Measurements from ENCODE around the gene SAGE1.
"Not testable (repeated sequence)": the region's sequence is repeated elsewhere in the genome, so short reads cannot be mapped to it uniquely, and the experiment has no call there.

SAGE1 gene, protein sequence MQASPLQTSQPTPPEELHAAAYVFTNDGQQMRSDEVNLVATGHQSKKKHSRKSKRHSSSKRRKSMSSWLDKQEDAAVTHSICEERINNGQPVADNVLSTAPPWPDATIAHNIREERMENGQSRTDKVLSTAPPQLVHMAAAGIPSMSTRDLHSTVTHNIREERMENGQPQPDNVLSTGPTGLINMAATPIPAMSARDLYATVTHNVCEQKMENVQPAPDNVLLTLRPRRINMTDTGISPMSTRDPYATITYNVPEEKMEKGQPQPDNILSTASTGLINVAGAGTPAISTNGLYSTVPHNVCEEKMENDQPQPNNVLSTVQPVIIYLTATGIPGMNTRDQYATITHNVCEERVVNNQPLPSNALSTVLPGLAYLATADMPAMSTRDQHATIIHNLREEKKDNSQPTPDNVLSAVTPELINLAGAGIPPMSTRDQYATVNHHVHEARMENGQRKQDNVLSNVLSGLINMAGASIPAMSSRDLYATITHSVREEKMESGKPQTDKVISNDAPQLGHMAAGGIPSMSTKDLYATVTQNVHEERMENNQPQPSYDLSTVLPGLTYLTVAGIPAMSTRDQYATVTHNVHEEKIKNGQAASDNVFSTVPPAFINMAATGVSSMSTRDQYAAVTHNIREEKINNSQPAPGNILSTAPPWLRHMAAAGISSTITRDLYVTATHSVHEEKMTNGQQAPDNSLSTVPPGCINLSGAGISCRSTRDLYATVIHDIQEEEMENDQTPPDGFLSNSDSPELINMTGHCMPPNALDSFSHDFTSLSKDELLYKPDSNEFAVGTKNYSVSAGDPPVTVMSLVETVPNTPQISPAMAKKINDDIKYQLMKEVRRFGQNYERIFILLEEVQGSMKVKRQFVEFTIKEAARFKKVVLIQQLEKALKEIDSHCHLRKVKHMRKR
- total RNA-seq: 0 to 0.35 (median 0) reads per million in 3 donors

DNA sequence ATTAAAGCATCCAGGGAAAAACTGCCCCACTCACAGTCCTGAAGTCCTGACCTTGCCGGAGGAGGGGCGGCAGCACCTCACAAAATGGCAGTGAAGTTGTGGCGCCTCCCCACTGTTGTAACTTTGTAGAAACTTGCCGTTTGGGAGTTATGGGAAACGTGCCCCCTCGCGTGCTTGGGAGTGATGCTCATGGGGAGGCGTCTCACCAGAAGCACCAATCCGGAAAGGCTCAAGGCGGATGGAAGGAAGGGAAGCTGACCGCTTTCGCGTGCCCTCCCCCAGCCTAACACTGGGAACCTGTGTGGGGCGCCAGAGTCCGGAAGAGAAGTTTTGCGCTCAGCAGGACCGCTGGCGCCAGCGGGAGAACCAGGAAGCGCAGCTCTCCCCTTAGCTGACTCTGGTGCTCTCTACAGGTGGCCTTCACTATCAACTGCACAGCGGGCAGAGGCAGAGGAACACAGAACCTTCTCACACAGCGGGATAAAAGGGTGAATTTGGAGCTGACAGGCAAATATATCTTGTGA is at the start of gene SAGE1, which contains the start of gene CT45A10:
TSS of gene SAGE1 (plus strand) at position 423 of the 524 bp plus-strand sequence. CDS start 2,527 bp downstream, outside the sequence.
TSS of gene CT45A10 (minus strand) at position 151 of the 524 bp plus-strand sequence. CDS start 8,100 bp downstream, outside the sequence.
- H3K27me3 ChIP-seq (replicated peaks; ENCODE audit: control insufficient read depth, insufficient read depth, low read length, poor library complexity, severe bottlenecking): no peaks in the 10 kb centered on the region
- DNase-seq: no peak
- H3K4me1 ChIP-seq (ENCODE audit: control insufficient read depth, insufficient read depth, low read length, poor library complexity, severe bottlenecking): no peaks in the 10 kb centered on the region
- no peaks in the 10 kb centered on the region for H3K9me3 ChIP-seq (ENCODE audit: control insufficient read depth, low read length)
- no peak within 1 kb of the TSS for H3K27ac ChIP-seq (ENCODE audit: insufficient read depth, low read length, poor library complexity, severe bottlenecking)
- no peak within 1 kb of the TSS for H3K4me3 ChIP-seq (ENCODE audit: insufficient read depth, low read depth, low read length, poor library complexity, severe bottlenecking)
- H3K36me3 ChIP-seq (ENCODE audit: control insufficient read depth, insufficient read depth, low read length): no peaks in the 10 kb centered on the region

DNA sequence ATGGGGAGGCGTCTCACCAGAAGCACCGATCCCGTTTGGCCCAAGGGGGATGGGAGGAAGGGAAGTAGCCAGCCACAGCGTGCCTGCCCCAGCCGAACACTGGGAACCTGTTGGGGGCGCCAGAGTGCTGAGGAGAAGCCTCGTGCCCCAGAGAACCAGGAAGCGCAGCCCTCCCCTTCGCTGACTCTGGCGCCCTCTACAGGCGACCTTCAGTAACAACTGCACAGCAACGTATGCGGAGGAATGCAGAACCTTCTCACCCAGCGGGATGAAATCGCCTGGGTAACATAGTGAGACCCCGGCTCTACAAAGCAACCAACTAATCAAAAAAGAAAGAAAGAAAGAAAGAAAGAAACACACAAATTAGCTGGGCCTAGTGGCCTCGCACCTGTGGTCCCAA is 39.1 kb upstream of the SAGE1 start, which contains the start of gene CT45A8:
TSS of gene CT45A8 (minus strand) at position 101 of the 400 bp plus-strand sequence. CDS start 3,755 bp downstream, outside the sequence.
- H3K4me3 ChIP-seq (ENCODE audit: insufficient read depth, low read depth, low read length, poor library complexity, severe bottlenecking); H3K9me3 ChIP-seq (ENCODE audit: control insufficient read depth, low read length); H3K36me3 ChIP-seq (ENCODE audit: control insufficient read depth, insufficient read depth, low read length); H3K27ac ChIP-seq (ENCODE audit: insufficient read depth, low read length, poor library complexity, severe bottlenecking); H3K4me1 ChIP-seq (ENCODE audit: control insufficient read depth, insufficient read depth, low read length, poor library complexity, severe bottlenecking); DNase-seq; H3K27me3 ChIP-seq (replicated peaks; ENCODE audit: control insufficient read depth, insufficient read depth, low read length, poor library complexity, severe bottlenecking): not testable (repeated sequence)

DNA sequence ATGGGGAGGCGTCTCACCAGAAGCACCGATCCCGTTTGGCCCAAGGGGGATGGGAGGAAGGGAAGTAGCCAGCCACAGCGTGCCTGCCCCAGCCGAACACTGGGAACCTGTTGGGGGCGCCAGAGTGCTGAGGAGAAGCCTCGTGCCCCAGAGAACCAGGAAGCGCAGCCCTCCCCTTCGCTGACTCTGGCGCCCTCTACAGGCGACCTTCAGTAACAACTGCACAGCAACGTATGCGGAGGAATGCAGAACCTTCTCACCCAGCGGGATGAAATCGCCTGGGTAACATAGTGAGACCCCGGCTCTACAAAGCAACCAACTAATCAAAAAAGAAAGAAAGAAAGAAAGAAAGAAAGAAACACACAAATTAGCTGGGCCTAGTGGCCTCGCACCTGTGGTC is 21.8 kb upstream of the SAGE1 start, which contains the start of gene CT45A9:
TSS of gene CT45A9 (minus strand) at position 101 of the 400 bp plus-strand sequence. CDS start 3,751 bp downstream, outside the sequence.
- not testable (repeated sequence) for DNase-seq; H3K4me1 ChIP-seq (ENCODE audit: control insufficient read depth, insufficient read depth, low read length, poor library complexity, severe bottlenecking); H3K27me3 ChIP-seq (replicated peaks; ENCODE audit: control insufficient read depth, insufficient read depth, low read length, poor library complexity, severe bottlenecking); H3K36me3 ChIP-seq (ENCODE audit: control insufficient read depth, insufficient read depth, low read length); H3K27ac ChIP-seq (ENCODE audit: insufficient read depth, low read length, poor library complexity, severe bottlenecking); H3K4me3 ChIP-seq (ENCODE audit: insufficient read depth, low read depth, low read length, poor library complexity, severe bottlenecking); H3K9me3 ChIP-seq (ENCODE audit: control insufficient read depth, low read length)

- not testable (repeated sequence) for H3K36me3 ChIP-seq (ENCODE audit: control insufficient read depth, insufficient read depth, low read length); H3K9me3 ChIP-seq (ENCODE audit: control insufficient read depth, low read length); H3K4me1 ChIP-seq (ENCODE audit: control insufficient read depth, insufficient read depth, low read length, poor library complexity, severe bottlenecking); H3K27ac ChIP-seq (ENCODE audit: insufficient read depth, low read length, poor library complexity, severe bottlenecking); H3K4me3 ChIP-seq (ENCODE audit: insufficient read depth, low read depth, low read length, poor library complexity, severe bottlenecking); DNase-seq; H3K27me3 ChIP-seq (replicated peaks; ENCODE audit: control insufficient read depth, insufficient read depth, low read length, poor library complexity, severe bottlenecking)
These were observed 10.8 kb upstream of the SAGE1 start for GRCh38 chrX:135882741-135883140.

DNA sequence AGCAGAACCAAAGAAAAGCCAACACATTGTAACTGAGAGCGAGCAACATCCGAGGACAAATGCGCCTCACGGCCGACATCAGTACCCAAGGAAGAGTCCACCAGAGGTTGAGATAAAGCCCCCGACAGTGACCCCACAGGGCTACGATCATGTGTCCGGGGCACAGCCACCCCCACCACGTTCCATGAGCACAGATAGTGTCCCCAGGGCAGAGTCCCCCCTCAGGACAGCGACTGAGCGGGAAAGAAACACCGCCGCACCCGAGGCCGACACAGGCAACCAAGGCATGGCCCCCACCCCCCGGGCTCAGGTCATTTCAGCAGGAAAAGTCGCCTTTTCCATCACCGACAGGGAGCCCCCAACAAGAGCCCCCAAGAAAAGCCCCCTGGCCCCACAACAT is 5.3 kb upstream of the SAGE1 start:
- H3K9me3 ChIP-seq (ENCODE audit: control insufficient read depth, low read length); H3K27ac ChIP-seq (ENCODE audit: insufficient read depth, low read length, poor library complexity, severe bottlenecking); H3K27me3 ChIP-seq (replicated peaks; ENCODE audit: control insufficient read depth, insufficient read depth, low read length, poor library complexity, severe bottlenecking); H3K4me3 ChIP-seq (ENCODE audit: insufficient read depth, low read depth, low read length, poor library complexity, severe bottlenecking); H3K4me1 ChIP-seq (ENCODE audit: control insufficient read depth, insufficient read depth, low read length, poor library complexity, severe bottlenecking); H3K36me3 ChIP-seq (ENCODE audit: control insufficient read depth, insufficient read depth, low read length); DNase-seq: not testable (repeated sequence)

- H3K4me1 ChIP-seq (ENCODE audit: control insufficient read depth, insufficient read depth, low read length, poor library complexity, severe bottlenecking); H3K9me3 ChIP-seq (ENCODE audit: control insufficient read depth, low read length); H3K27ac ChIP-seq (ENCODE audit: insufficient read depth, low read length, poor library complexity, severe bottlenecking); DNase-seq; H3K4me3 ChIP-seq (ENCODE audit: insufficient read depth, low read depth, low read length, poor library complexity, severe bottlenecking); H3K27me3 ChIP-seq (replicated peaks; ENCODE audit: control insufficient read depth, insufficient read depth, low read length, poor library complexity, severe bottlenecking); H3K36me3 ChIP-seq (ENCODE audit: control insufficient read depth, insufficient read depth, low read length): not testable (repeated sequence)
These were observed 4.5 kb upstream of the SAGE1 start for GRCh38 chrX:135888976-135889375.

GRCh38 chrX:135890087-135890585 is 3.4 kb upstream of the SAGE1 start:
- no peak for DNase-seq
- no peak overlapping the region for H3K4me3 ChIP-seq (ENCODE audit: insufficient read depth, low read depth, low read length, poor library complexity, severe bottlenecking)
- no peaks in the 10 kb centered on the region for H3K9me3 ChIP-seq (ENCODE audit: control insufficient read depth, low read length)
- H3K4me1 ChIP-seq (ENCODE audit: control insufficient read depth, insufficient read depth, low read length, poor library complexity, severe bottlenecking): no peaks in the 10 kb centered on the region
- no peak overlapping the region for H3K27ac ChIP-seq (ENCODE audit: insufficient read depth, low read length, poor library complexity, severe bottlenecking)
- no peaks in the 10 kb centered on the region for H3K36me3 ChIP-seq (ENCODE audit: control insufficient read depth, insufficient read depth, low read length)
- no peaks in the 10 kb centered on the region for H3K27me3 ChIP-seq (replicated peaks; ENCODE audit: control insufficient read depth, insufficient read depth, low read length, poor library complexity, severe bottlenecking)

- Histone ChIP-seq H3K4me1 (ENCODE audit: control insufficient read depth, insufficient read depth, low read length, poor library complexity, severe bottlenecking) (no peaks in the 10 kb centered on the region), H3K4me3 (ENCODE audit: insufficient read depth, low read depth, low read length, poor library complexity, severe bottlenecking) (no peak overlapping the region), H3K9me3 (ENCODE audit: control insufficient read depth, low read length) (no peaks in the 10 kb centered on the region), H3K27ac (ENCODE audit: insufficient read depth, low read length, poor library complexity, severe bottlenecking) (no peak overlapping the region), H3K36me3 (ENCODE audit: control insufficient read depth, insufficient read depth, low read length) (no peaks in the 10 kb centered on the region), H3K27me3 (replicated peaks; ENCODE audit: control insufficient read depth, insufficient read depth, low read length, poor library complexity, severe bottlenecking) (no peaks in the 10 kb centered on the region)
- DNase-seq: no peak
These were observed 735 bp upstream of the SAGE1 start for GRCh38 chrX:135892781-135893180.

- DNase-seq: no peak
These were observed 16.7 kb downstream of the SAGE1 start for GRCh38 chrX:135910251-135910650.

More at GRCh38 chrX:135910251-135910650, 16.7 kb downstream of the SAGE1 start:
- H3K9me3 ChIP-seq (ENCODE audit: control insufficient read depth, low read length): no peaks in the 10 kb centered on the region
- no peak overlapping the region for H3K4me3 ChIP-seq (ENCODE audit: insufficient read depth, low read depth, low read length, poor library complexity, severe bottlenecking)
- no peaks in the 10 kb centered on the region for H3K27me3 ChIP-seq (replicated peaks; ENCODE audit: control insufficient read depth, insufficient read depth, low read length, poor library complexity, severe bottlenecking)
- no peaks in the 10 kb centered on the region for H3K36me3 ChIP-seq (ENCODE audit: control insufficient read depth, insufficient read depth, low read length)
- no peaks in the 10 kb centered on the region for H3K4me1 ChIP-seq (ENCODE audit: control insufficient read depth, insufficient read depth, low read length, poor library complexity, severe bottlenecking)
- no peak overlapping the region for H3K27ac ChIP-seq (ENCODE audit: insufficient read depth, low read length, poor library complexity, severe bottlenecking)
